Activated T-cell treated with anti-CD3 and anti-CD28 coated beads, Interleukin-2, amount 50 U/mL, for 24 hours (primary cell): ENCODE measurements around the gene SRPX.

Experiments used
- DNase-seq: peaks from one replicate; pipeline ENCODE4 v3.0.0-alpha.2; 2020
- H3K27ac Mint-ChIP-seq: 2 replicates; pipeline ENCODE4 v1.8.0; 2020; ENCODE audit warnings: mild to moderate bottlenecking, mixed read lengths
- H3K27me3 Mint-ChIP-seq: 2 replicates; pipeline ENCODE4 v1.8.0; 2020; ENCODE audit warnings: mixed read lengths
- H3K36me3 Mint-ChIP-seq: 2 replicates; pipeline ENCODE4 v1.8.0; 2020; ENCODE audit warnings: low read depth, mixed read lengths
- H3K4me1 Mint-ChIP-seq: 2 replicates; pipeline ENCODE4 v1.8.0; 2020; ENCODE audit warnings: low read depth, mixed read lengths
- H3K4me3 Mint-ChIP-seq: 2 replicates; pipeline ENCODE4 v1.8.0; 2020; ENCODE audit warnings: mild to moderate bottlenecking, moderate library complexity, mixed read lengths
- H3K9me3 Mint-ChIP-seq: 2 replicates; pipeline ENCODE4 v1.8.0; 2020; ENCODE audit warnings: mixed read lengths

The SRPX gene

GRCh38 chrX:38138157-38138891 is 82.3 kb downstream of the SRPX start:
- H3K36me3 Mint-ChIP-seq: no peaks in the 10 kb centered on the region
- peaks cover 55% of the 10 kb centered on the region for H3K27me3 Mint-ChIP-seq
- no peak for DNase-seq
- H3K9me3 Mint-ChIP-seq: no peaks in the 10 kb centered on the region
- H3K27ac Mint-ChIP-seq: no peak overlapping the region
- no peak overlapping the region for H3K4me3 Mint-ChIP-seq
- no peaks in the 10 kb centered on the region for H3K4me1 Mint-ChIP-seq

- no peaks in the 10 kb centered on the region for H3K9me3 Mint-ChIP-seq
- H3K36me3 Mint-ChIP-seq: no peaks in the 10 kb centered on the region
- H3K27ac Mint-ChIP-seq: no peak overlapping the region
- no peak overlapping the region for H3K4me3 Mint-ChIP-seq
- no peaks in the 10 kb centered on the region for H3K4me1 Mint-ChIP-seq
- peaks cover 53% of the 10 kb centered on the region for H3K27me3 Mint-ChIP-seq
- no peak for DNase-seq
These were observed 91.3 kb downstream of the SRPX start for GRCh38 chrX:38129366-38129765.

GRCh38 chrX:38127961-38128360 is 92.7 kb downstream of the SRPX start:
- H3K36me3 Mint-ChIP-seq: no peaks in the 10 kb centered on the region
- H3K4me3 Mint-ChIP-seq: no peak overlapping the region
- no peaks in the 10 kb centered on the region for H3K4me1 Mint-ChIP-seq
- DNase-seq: no peak
- H3K9me3 Mint-ChIP-seq: no peaks in the 10 kb centered on the region
- H3K27ac Mint-ChIP-seq: no peak overlapping the region
- H3K27me3 Mint-ChIP-seq: peaks cover 56% of the 10 kb centered on the region

- H3K27me3 Mint-ChIP-seq: peaks cover 58% of the 10 kb centered on the region
- no peaks in the 10 kb centered on the region for H3K4me1 Mint-ChIP-seq
- H3K27ac Mint-ChIP-seq: no peak overlapping the region
- H3K36me3 Mint-ChIP-seq: no peaks in the 10 kb centered on the region
- DNase-seq: no peak
- no peak overlapping the region for H3K4me3 Mint-ChIP-seq
- H3K9me3 Mint-ChIP-seq: no peaks in the 10 kb centered on the region
These were observed 94.5 kb downstream of the SRPX start for GRCh38 chrX:38126179-38126578.

- Mint-ChIP-seq H3K27ac (no peak overlapping the region), H3K36me3 (no peaks in the 10 kb centered on the region), H3K27me3 (peaks cover 63% of the 10 kb centered on the region)
These were observed 96.7 kb downstream of the SRPX start for GRCh38 chrX:38124000-38124399.

GRCh38 chrX:38117485-38117884 is 103.2 kb downstream of the SRPX start:
- Mint-ChIP-seq H3K27me3 (peaks cover 53% of the 10 kb centered on the region), H3K36me3 (no peaks in the 10 kb centered on the region), H3K27ac (no peak overlapping the region), H3K4me1 (no peaks in the 10 kb centered on the region), H3K9me3 (no peaks in the 10 kb centered on the region), H3K4me3 (no peak overlapping the region)
- no peak for DNase-seq

More at GRCh38 chrX:38124000-38124399, 96.7 kb downstream of the SRPX start:
- Mint-ChIP-seq H3K4me3 (no peak overlapping the region), H3K9me3 (no peaks in the 10 kb centered on the region), H3K4me1 (no peaks in the 10 kb centered on the region)
- DNase-seq: no peak

- H3K4me3 Mint-ChIP-seq: no peak overlapping the region
- peaks cover 49% of the 10 kb centered on the region for H3K27me3 Mint-ChIP-seq
- no peak overlapping the region for H3K27ac Mint-ChIP-seq
- DNase-seq: no peak
- no peaks in the 10 kb centered on the region for H3K4me1 Mint-ChIP-seq
- H3K9me3 Mint-ChIP-seq: no peaks in the 10 kb centered on the region
- no peaks in the 10 kb centered on the region for H3K36me3 Mint-ChIP-seq
These were observed 104.0 kb downstream of the SRPX start for GRCh38 chrX:38116706-38117105.

- Mint-ChIP-seq H3K4me1 (no peaks in the 10 kb centered on the region), H3K27me3 (peaks cover 36% of the 10 kb centered on the region), H3K27ac (no peak overlapping the region), H3K36me3 (no peaks in the 10 kb centered on the region), H3K4me3 (no peak overlapping the region), H3K9me3 (no peaks in the 10 kb centered on the region)
- no peak for DNase-seq
These were observed 108.1 kb downstream of the SRPX start for GRCh38 chrX:38112566-38112965.

GRCh38 chrX:38111196-38111595 is 109.5 kb downstream of the SRPX start:
- Mint-ChIP-seq H3K4me3 (no peak overlapping the region), H3K36me3 (no peaks in the 10 kb centered on the region), H3K27me3 (peaks cover 39% of the 10 kb centered on the region), H3K9me3 (no peaks in the 10 kb centered on the region), H3K4me1 (no peaks in the 10 kb centered on the region), H3K27ac (no peak overlapping the region)
- DNase-seq: no peak

- Mint-ChIP-seq H3K27me3 (peaks cover 40% of the 10 kb centered on the region), H3K27ac (no peak overlapping the region), H3K4me3 (no peak overlapping the region), H3K9me3 (no peaks in the 10 kb centered on the region), H3K36me3 (no peaks in the 10 kb centered on the region), H3K4me1 (no peaks in the 10 kb centered on the region)
- no peak for DNase-seq
These were observed 110.4 kb downstream of the SRPX start for GRCh38 chrX:38110231-38110630.

GRCh38 chrX:38109042-38109898 is 111.4 kb downstream of the SRPX start:
- no peaks in the 10 kb centered on the region for H3K36me3 Mint-ChIP-seq
- no peak for DNase-seq
- no peak overlapping the region for H3K4me3 Mint-ChIP-seq

GRCh38 chrX:38108364-38108763 is 112.3 kb downstream of the SRPX start:
- no peaks in the 10 kb centered on the region for H3K4me1 Mint-ChIP-seq
- no peaks in the 10 kb centered on the region for H3K9me3 Mint-ChIP-seq
- DNase-seq: no peak
- no peaks in the 10 kb centered on the region for H3K36me3 Mint-ChIP-seq
- peaks cover 42% of the 10 kb centered on the region for H3K27me3 Mint-ChIP-seq
- no peak overlapping the region for H3K4me3 Mint-ChIP-seq
- no peak overlapping the region for H3K27ac Mint-ChIP-seq

More at GRCh38 chrX:38109042-38109898, 111.4 kb downstream of the SRPX start:
- no peaks in the 10 kb centered on the region for H3K9me3 Mint-ChIP-seq
- no peak overlapping the region for H3K27ac Mint-ChIP-seq
- no peaks in the 10 kb centered on the region for H3K4me1 Mint-ChIP-seq
- peaks cover 46% of the 10 kb centered on the region for H3K27me3 Mint-ChIP-seq

- Mint-ChIP-seq H3K4me3 (no peak overlapping the region), H3K9me3 (no peaks in the 10 kb centered on the region), H3K27ac (no peak overlapping the region), H3K36me3 (no peaks in the 10 kb centered on the region), H3K27me3 (peaks cover 51% of the 10 kb centered on the region), H3K4me1 (no peaks in the 10 kb centered on the region)
- DNase-seq: no peak
These were observed 113.5 kb downstream of the SRPX start for GRCh38 chrX:38106991-38107655.

GRCh38 chrX:38105216-38105725 is 115.4 kb downstream of the SRPX start:
- Mint-ChIP-seq H3K9me3 (peaks cover 4% of the 10 kb centered on the region), H3K27ac (no peak overlapping the region), H3K4me3 (no peak overlapping the region), H3K27me3 (peaks cover 48% of the 10 kb centered on the region), H3K36me3 (no peaks in the 10 kb centered on the region), H3K4me1 (no peaks in the 10 kb centered on the region)
- no peak for DNase-seq
